ENCODE measurements around the gene RC3H2.
A peak's percentile ranks its signal among the peaks of the same experiment; 100 is the strongest.

Gene RC3H2, protein sequence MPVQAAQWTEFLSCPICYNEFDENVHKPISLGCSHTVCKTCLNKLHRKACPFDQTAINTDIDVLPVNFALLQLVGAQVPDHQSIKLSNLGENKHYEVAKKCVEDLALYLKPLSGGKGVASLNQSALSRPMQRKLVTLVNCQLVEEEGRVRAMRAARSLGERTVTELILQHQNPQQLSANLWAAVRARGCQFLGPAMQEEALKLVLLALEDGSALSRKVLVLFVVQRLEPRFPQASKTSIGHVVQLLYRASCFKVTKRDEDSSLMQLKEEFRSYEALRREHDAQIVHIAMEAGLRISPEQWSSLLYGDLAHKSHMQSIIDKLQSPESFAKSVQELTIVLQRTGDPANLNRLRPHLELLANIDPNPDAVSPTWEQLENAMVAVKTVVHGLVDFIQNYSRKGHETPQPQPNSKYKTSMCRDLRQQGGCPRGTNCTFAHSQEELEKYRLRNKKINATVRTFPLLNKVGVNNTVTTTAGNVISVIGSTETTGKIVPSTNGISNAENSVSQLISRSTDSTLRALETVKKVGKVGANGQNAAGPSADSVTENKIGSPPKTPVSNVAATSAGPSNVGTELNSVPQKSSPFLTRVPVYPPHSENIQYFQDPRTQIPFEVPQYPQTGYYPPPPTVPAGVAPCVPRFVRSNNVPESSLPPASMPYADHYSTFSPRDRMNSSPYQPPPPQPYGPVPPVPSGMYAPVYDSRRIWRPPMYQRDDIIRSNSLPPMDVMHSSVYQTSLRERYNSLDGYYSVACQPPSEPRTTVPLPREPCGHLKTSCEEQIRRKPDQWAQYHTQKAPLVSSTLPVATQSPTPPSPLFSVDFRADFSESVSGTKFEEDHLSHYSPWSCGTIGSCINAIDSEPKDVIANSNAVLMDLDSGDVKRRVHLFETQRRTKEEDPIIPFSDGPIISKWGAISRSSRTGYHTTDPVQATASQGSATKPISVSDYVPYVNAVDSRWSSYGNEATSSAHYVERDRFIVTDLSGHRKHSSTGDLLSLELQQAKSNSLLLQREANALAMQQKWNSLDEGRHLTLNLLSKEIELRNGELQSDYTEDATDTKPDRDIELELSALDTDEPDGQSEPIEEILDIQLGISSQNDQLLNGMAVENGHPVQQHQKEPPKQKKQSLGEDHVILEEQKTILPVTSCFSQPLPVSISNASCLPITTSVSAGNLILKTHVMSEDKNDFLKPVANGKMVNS

DNA sequence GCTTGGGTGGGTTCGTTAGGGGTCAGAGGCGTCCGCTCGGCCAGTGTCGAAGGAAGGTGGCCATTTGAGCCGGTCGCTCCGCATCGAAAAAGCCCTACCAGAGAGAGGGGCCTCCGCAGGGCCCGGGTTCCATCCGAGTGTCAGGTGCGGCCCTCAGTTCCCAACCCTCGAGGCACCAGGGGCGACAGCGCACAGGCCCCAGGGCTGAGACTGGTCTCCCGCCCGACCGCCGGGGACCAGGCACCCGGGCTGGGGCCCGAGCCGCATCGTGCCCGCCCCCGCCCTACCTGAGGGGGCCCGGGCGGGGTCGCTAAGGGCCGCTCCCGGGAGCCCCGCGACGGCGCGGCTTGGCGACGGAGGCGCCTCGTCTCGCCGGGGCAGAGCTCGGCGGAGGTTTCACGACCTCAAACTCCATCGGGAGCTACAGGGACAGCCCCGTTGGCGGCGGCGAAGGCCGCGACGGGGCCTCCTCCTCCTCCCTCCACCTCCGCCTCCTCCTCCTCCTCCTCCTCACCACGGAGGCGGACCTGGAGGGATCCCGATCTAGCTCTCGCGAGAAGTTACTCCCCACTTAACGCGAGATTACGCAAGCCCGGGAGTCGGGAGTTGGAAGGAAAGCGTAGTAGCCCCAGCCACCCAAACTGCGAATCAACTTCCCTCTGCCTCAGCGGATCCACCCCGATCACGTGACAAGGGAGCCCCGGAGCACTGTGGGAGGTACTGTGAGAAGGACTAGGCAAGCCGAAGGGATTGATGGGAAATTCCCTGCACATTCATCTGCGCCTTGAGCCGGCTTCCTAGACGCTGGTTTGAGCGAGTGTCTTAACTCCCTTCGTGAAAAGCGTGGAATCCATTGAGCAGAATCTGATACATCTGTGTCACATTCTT is at the start of gene RC3H2:
RC3H2 (minus strand) TSS at position 537 of the 888 bp plus-strand sequence. CDS start 7,850 bp downstream, outside the sequence.
- DNase-seq (ENCODE audit: low read depth in 2 of 2) = peak; percentile 95 to 97

DNA sequence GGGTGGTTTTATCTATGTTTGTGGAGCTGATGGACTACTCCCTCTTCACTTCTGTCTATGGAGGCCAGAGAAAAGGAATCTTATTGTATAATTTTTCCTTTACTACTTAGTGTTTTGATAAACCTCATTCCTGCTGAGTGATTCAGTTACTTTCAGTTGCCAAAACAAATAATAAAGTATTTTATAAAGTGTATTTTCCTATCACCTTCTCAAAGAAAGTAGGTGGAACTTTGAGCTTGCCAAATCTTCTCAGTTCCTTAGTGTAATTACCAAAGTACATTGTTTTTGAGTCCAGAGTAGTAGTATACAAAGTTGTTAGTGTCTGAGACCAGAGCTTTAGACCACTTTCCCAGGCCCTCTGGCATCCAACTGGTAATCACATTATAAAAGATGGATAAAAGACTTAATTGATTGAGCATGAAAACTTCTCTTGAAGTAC is 49.1 kb upstream of the RC3H2 start:
- DNase-seq (ENCODE audit: low read depth in 2 of 2) = no peak

DNA sequence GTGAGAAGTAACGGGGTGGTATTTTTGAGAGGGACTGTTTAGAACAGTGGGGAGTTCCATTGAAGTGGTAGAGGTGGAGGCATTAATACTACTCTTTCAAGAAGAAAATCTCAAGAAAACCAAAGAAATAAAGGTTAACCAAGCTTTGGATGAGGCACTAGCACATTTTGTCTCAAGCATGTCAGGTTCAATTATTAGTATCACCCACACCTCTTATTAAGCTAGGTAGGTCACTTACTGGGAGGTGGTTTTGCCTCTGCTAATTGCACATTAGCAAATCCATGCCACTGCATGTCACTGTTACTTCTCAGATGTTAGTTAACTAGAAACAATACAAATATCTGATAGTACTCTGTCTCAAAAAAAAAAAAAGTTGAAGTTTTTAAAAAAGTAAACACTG is 45.9 kb upstream of the RC3H2 start:
- DNase-seq (ENCODE audit: low read depth in 2 of 2) = no peak

DNA sequence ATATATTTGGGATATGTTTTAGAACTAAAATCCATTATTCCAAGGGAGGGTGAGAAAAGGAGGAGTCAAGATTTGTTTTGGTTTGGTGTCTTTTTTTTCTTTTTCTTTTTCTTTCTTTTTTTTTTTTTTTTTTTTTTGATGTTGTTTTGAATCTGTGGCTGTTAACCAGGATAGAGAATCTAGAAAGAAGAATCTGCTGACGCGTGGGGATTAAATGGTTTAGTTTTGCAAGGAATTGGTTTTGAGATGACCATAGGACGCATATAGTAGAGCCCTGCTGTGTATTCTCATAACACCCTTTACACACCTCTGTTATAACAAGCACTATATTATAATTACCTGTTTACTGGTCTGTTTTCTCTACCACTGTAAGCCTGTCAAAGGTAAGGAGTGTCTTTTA is 45.1 kb upstream of the RC3H2 start:
- DNase-seq (ENCODE audit: low read depth in 2 of 2) = no peak

DNA sequence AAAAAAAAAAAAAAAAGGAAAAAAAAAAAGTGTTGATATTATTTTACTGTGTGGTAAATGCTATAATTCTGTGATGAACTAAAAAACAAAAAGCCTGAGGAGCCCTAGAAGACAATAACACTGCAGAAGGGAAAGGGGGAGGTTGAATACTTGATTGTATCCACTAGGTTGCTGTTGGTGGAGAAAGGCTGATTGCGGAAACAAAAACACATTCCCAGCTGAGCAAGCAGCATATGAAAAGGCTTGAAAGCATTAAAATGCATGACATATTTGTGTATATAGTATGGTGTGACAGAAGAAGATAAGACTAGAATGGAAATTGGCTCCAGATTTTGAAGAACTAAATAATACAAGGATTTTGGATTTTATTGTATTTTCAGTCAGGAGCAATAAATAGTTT is 44.5 kb upstream of the RC3H2 start:
- no peak for DNase-seq (ENCODE audit: low read depth in 2 of 2)

DNA sequence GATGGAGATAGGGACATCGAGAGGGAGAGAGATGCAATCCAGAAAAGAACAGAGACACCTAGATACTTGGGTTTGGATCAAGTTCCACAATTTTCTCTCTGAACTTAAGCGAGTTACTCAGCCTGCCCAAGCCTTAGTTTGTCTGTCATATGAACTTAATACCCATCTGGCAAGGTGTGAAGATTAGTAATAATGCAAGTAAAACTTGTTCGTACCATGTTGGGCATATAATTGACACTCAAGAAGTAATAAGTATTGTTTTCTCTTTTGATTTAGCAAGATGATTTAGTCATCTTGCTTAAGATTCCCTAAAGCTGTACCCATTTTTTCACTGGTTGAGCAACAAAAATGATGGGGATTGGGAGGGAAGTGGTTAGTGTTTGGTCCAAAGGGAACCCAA is 43.2 kb upstream of the RC3H2 start:
- DNase-seq (ENCODE audit: low read depth in 2 of 2) = no peak

DNA sequence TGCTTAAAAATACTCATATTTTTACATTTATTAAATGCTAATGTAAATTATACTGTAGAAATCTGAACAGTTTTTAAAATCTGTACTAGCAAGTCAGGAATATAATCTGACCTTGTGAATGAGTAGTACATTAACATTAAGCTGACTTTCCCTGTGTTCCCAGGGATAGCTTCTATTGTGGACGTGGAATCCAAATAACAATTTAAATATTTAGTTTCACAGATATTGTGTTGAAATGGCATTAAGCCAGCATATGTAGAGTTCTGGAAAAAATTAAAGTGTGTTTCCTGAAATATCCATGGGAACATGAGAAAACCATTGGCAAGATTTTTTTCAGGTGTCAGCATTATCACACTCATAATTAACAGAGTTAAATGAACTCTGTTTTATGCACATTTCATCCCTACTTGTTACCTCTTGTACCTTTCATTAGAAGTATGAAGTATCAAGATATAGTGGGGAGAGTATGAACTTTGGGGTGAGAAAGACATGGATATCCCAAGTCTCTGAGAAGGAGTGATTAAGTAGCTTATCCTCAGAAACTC is 41.4 kb upstream of the RC3H2 start:
- DNase-seq (ENCODE audit: low read depth in 2 of 2) = no peak

DNA sequence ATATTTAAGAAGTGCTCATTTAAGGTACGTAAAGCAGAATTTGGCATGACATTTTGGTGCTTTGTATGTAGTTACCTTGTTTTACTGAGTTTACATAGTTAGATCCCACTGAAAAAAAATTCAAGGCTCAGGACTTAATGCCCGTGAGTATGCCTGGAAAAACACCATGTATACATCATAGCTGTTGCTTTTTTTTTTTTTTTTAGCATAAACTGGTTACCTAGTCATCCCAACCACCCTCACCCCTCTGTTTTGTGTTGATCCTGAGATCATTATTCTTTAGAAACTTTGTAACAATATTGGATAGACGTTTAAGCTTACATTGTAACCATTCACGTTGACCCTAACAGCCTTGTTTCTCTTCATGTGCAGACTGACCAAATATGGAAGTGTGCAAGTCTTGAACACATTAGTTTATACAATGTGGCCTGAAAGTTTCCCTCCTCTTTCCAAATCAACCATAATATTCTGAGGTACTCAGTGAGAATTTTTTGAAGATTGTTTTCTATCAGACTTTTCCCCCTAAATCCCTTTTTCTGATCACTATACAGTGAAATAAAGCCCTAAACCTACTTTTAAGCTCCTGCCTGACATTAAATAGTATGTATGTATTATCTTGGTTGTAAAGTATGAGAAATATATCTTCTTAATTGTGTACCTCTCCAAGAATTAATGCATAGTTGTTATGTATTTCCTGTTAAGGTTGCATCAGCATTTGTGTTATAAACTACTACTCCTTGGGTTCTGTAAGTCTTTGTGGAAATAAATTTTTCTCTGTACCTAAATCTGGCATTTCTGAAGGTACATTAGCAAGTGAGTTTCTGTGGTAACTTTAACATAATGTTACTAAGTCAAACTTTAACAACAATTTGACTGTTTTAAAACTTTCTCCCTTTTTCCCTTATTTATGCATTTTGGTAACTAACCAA is 40.1 kb upstream of the RC3H2 start:
- DNase-seq (ENCODE audit: low read depth in 2 of 2) = no peak

DNA sequence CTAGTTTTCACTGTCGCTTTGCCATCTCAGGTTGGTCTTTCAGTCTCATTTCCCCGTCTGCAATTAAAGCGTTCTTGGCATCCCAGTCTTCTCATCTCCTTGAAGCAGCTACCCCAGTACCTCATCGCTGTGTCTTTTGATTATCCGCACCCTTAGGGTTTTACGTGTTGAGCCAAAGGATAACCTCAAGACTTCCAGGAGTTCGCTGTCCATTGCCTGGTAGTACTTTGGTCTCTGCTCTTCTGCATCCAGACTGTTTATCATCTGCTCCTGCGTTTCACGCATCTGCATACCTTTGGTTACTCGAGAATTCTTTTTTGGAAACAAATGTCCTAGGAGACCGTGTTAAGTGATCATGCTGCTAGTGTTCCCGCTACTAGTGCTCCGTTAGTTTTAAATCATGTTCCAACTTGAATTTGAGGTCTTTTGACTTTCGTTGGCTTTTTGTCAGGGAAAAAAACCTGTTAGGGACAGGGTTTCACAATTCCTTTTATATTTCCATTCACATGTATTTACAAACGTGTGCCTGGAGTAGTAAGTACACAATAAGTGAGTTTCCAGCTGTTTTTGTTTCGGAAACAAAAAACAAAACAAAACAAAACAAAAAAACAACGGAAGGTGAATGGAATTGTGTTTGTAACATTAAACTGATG is 36.5 kb upstream of the RC3H2 start:
- no peak for DNase-seq (ENCODE audit: low read depth in 2 of 2)

DNA sequence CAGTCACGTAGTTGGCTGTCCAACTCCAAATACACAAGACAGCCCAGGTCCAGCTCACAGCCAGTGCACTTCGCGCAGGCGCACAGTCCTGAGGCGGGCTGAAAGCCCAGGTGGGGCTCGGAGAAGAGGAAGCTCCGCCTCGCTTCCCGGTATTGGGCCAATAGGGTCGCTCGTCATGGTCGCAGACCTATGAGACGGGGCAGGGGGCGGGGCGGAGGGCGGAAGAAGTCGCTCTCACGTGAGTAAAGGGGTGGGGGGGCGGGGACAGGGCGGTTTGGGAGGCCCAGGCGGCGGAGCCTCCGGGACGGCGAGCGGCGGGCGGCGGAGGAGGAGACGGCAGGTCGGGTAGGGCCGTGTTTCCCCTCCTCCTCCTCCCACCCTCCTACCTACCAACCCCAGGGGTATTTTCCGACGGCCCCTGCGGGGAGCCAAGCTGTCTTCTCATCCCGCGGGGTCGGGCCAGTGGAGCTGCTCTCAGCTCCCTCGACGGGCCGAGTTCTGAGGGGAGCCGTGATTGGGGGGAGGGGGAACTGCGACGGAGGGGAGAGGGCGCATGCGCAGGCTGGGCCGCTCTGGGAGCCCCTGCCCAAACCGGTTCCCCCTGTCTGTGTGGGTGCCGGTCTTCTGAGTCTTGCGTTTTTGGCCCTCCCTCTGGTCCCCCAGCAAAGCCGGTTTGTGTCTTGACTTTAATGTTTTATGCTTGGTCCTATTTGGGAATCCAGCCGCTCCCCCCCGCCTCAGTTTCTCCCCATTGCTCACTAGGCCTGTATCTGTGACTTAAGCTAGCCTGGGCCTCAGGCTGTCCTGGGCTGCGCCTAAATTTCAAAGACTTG is 35.8 kb upstream of the RC3H2 start, which contains the start of gene RABGAP1:
RABGAP1 (plus strand) TSS at position 272 of the 833 bp plus-strand sequence. CDS start 16,040 bp downstream, outside the sequence.
- peak; percentile 98 to 99 for DNase-seq (ENCODE audit: low read depth in 2 of 2)

DNA sequence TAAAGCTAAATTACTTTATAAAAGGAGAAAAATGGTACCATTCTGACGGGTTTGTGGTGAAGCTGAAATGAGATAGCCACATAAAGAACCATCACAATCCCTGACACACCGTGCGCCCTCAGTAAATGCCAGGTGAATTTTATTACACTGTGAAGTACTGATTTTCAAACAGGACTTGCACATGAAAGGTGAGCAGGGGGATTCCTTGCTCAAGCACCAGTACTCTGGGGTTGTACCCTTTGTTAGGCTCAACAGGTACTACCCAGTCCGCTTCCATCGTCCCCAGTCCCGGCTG is 35.2 kb upstream of the RC3H2 start:
- DNase-seq (ENCODE audit: low read depth in 2 of 2) = no peak

DNA sequence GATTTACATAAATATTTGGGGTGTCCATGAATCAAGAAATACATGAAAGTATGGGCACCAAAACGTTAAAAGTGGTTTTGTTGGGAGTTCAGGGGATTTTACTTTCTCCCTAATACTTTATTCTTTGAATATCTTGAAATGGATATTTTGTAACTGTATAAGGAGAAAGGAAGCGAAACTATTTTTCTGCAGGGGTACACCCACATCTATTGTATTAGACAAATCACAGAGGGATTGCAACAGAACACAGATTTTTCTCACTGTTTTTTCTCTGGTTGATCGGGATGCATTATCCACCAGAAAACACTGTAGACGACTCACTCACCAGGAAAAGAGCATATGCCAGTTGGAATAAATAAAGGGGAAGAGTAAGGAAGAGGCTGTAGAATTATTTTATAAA is 34.4 kb upstream of the RC3H2 start:
- no peak for DNase-seq (ENCODE audit: low read depth in 2 of 2)

DNA sequence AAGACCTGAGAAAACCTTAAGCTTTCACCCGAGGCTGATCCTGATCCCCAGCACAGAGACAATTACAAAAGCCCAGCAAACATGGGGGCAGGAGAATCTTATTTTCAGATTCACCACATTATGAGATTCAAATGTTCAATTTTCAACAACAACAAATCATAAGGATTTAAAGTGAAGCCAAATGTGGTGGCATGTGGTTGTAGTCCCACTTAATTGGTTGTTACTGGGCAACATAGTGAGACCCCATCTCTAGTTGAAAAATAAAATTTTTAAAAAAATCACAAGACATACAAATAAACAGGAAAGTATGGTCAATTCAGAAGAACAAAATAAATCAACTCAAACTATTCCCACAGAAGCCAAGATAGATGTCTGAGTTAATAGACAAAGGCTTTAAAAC is 31.7 kb upstream of the RC3H2 start:
- no peak for DNase-seq (ENCODE audit: low read depth in 2 of 2)

DNA sequence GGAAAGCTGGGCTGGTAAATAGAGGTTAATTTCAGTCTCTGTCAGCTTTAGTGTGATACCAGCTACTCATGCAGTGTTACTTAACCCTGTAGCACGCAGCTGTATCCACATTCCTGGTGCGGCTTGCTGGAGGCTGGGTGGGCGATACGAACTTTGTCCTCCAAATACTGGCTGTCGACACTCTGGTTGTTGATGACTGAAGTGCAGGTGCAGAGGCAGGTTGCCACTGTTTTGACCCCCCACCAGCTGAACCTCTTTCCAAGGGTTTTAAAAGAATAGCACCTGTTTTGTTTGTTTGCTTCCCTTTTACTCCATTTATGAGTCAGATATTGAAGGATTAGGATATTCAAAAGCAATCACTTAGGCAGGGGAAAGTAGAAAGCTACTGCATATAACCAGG is 31.3 kb upstream of the RC3H2 start:
- no peak for DNase-seq (ENCODE audit: low read depth in 2 of 2)

DNA sequence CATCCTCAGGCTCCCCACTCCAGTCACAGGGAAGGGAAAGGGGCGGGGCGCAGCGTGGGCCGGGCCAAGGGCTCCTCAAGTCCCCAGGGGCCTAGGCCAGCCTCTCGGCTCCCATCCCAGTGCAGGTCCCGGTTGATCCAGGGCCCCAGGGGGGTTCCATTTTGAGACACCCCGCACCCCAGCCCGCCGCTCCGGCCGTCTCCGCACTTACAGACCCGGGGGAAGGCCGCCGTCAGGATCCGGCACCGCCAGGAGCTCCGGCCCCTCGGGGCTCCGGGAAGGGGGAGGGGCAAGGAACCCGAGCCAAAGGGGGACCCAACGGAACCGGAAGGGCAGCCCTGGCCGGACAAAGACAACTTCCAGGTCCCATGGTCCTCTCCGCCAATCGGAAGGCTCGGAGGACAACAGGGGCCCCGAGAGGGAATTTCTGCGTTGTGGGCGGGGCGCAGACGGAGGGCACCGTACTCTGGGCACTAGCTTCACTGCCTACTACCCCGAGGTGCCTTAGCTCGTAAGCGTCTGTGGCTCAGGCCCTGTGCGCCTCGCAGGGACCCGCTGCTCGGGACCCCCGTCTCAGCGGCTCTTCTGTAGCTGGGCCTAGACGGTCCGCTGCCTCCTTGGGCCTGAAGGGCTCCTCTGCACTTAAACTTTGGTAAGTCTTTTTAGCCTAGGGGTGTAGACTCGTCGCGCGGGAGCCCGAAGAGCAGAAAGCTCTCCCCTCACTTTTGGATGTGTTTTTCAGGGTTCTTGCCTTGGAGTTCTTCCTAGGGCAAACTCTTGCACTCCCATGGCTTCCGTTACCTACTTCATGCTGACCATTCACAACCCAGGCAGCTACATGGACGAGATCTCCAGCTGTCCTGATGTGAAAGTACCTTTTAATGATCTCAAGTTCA is 26.3 kb upstream of the RC3H2 start, which contains the start of gene ZBTB26:
ZBTB26 (minus strand) TSS at position 287 of the 896 bp plus-strand sequence. CDS start 11,578 bp downstream, outside the sequence.
- DNase-seq (ENCODE audit: low read depth in 2 of 2) = peak; percentile 75 to 86

DNA sequence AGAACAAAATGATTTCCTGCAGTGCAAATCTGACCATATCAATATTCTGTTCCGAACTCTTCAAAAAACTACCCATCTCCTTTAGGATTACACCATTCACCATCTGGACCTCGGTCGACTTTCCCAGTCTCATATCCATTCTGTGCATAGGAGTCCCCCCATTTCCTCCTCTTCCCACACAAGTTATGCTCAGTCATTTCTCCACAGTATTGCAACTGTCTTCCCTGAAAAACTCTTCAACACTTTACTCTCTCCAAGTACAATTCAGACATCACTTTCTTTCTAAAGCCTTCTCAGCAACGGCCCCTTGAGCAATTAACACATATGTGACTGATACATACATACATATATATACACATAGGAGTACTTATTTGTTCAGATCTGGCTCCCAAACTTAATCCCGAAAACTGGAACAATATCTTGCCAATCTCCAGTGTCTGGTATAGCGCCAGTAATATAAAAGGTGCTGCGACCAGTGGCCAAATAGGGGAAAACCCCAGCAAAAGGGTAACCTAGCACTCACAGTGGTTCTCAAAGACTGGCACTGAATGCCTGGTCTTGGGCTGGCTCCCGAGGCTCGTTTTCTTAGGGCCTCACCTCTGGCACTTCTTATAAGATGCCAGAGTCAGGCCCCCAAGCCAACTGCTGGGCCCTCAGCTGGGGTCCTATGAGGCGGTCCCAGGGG is 25.5 kb upstream of the RC3H2 start:
- no peak for DNase-seq (ENCODE audit: low read depth in 2 of 2)

All from stimulated activated CD8-positive, alpha-beta memory T cell treated with anti-CD3 and anti-CD28 coated beads, Interleukin-7, amount 100 ng/mL, for 4 hours (primary cell).